GM18526 (cell line): ENCODE data around the gene ADRA2C.

Source experiments
- POLR2A ChIP-seq: IDR thresholded peaks from 3 replicates; pipeline ENCODE4 v1.6.1; 2011; ENCODE audit not compliant: insufficient read length; ENCODE audit errors: extremely low read depth

ADRA2C gene

GRCh38 chr4:3766036-3766784 lies at the start of gene ADRA2C:
Gene ADRA2C, plus strand, starts transcription at chr4:3766385. Its CDS starts 222 bp downstream, at chr4:3766607.
- no peak for TF ChIP-seq POLR2A

GRCh38 chr4:3716631-3717235 lies 49.5 kb upstream of the ADRA2C start:
- TF ChIP-seq POLR2A = no peak

GRCh38 chr4:3717241-3717640 lies 48.9 kb upstream of the ADRA2C start:
- TF ChIP-seq POLR2A = no peak

- TF ChIP-seq POLR2A = no peak
Observed at GRCh38 chr4:3718462-3718861, 47.7 kb upstream of the ADRA2C start.

- TF ChIP-seq POLR2A = no peak
Observed at GRCh38 chr4:3719191-3719590, 47.0 kb upstream of the ADRA2C start.

GRCh38 chr4:3719836-3720235 lies 46.3 kb upstream of the ADRA2C start:
- no peak for TF ChIP-seq POLR2A

- no peak for TF ChIP-seq POLR2A
Observed at GRCh38 chr4:3720466-3720865, 45.7 kb upstream of the ADRA2C start.

DNA sequence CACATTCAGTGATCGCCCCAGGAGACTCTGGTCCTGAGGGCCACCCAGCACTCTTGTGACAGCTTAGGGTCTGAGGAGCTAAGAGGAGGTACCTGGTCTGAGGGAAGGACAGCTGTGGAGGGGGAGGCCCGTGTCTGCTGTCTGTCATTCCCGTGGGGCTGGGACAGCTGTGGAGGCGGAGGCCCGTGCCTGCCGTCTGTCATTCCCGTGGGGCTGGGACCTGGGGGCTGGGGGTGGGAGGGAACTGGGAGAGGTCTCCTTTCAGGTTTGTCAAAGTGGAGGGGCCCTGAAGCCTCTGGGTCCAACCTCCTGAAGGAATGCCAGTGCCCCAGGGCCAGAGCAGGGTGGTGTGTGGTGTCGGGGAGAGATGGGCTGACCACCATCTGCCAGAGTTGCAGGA lies 45.0 kb upstream of the ADRA2C start:
- no peak for TF ChIP-seq POLR2A

DNA sequence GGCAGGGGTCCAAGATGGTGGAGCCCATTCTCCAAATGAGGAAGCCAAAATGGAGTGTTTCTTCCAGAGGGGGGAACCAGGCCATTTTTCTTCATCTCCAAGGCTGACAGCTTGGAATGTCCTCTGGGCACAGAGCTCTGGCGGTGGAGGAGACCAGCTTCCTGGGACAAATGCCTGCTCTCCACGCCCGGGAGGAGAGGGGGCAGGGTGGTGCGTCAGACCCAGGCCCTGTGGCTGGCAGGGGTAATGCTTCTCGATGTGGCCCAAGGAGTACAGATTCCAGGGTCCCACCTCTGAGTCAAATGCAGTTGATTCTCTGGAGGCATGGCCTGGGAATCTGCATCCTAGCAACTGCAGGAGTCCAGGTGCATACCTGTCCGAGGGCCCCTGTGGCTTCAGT lies 44.6 kb upstream of the ADRA2C start:
- TF ChIP-seq POLR2A = no peak

GRCh38 chr4:3722446-3723231 lies 43.5 kb upstream of the ADRA2C start:
- TF ChIP-seq POLR2A = no peak

DNA sequence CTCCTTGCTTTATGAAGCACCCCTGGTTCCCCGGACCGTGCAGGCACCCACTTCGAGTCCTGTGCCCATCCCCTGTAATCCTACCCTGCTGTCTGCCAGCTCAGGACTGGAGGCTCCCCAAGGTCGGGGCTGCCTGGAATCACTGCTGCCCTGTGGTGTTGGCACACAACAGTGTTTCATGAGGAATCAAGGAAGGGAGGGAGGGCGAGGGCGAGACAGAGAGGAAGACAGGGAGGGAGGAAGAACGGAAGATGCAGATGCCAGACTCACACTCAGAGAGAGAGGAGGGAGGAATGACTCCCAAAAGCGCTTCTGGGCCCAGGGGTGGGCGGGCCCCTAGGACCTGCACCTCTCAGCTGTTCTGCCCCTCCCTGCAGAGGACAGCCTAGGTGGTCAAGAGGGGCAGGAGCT lies 42.9 kb upstream of the ADRA2C start:
- TF ChIP-seq POLR2A = no peak

- TF ChIP-seq POLR2A = no peak
Observed at GRCh38 chr4:3724319-3725231, 41.6 kb upstream of the ADRA2C start.

- no peak for TF ChIP-seq POLR2A
Observed at GRCh38 chr4:3725936-3726870, 40.0 kb upstream of the ADRA2C start.
